ENCODE results near the gene NPFFR1. TPM values are rescaled to one million over a fixed set of nuclear protein-coding genes. Genes with fewer than 3 reads are reported as not detected.

The NPFFR1 gene
- total RNA-seq, 1 donor from 2014 or later, result not detected

DNA sequence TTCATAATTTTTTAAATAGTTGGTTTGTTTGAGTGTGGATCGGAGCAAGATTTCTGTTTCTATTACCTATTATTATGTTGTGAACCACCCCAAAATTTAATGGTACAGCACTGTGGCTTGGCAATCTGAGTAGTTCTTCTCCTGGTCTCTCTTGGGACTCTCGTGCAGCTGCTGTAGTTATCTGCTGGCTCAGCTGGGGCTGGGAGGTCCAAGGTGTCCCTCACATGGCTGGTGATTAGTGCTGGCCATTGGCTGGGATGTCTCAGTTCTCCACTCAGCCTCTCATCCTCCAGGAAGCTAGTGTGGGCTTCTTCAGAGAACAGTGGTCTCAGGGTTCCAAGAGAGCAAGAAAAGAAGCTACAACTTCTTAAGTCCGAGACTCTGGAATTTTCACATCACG, 15.4 kb downstream of the NPFFR1 start:
- CTCF ChIA-PET, result interaction anchor here (0.6 to 13.0 kb wide), 7 partner anchors 10 to 111 kb away, joined by 3 to 204 read pairs (median 3); no protein-coding TSS in a partner anchor
- DNase-seq (no peak), ATAC-seq (ENCODE audit: low read depth) (no peak)
- H3K4me1 Mint-ChIP-seq, result peaks cover 19% of the 10 kb centered on the region
- no peak overlapping the region for H3K27ac Mint-ChIP-seq
- intact Hi-C loops (cut with micrococcal nuclease), result no loop called here
- no peaks in the 10 kb centered on the region for H3K36me3 Mint-ChIP-seq (ENCODE audit: low read depth)
- H3K9me3 Mint-ChIP-seq, result no peaks in the 10 kb centered on the region
- H3K4me3 Mint-ChIP-seq, result no peak overlapping the region
- TF ChIP-seq, protein P1, sequence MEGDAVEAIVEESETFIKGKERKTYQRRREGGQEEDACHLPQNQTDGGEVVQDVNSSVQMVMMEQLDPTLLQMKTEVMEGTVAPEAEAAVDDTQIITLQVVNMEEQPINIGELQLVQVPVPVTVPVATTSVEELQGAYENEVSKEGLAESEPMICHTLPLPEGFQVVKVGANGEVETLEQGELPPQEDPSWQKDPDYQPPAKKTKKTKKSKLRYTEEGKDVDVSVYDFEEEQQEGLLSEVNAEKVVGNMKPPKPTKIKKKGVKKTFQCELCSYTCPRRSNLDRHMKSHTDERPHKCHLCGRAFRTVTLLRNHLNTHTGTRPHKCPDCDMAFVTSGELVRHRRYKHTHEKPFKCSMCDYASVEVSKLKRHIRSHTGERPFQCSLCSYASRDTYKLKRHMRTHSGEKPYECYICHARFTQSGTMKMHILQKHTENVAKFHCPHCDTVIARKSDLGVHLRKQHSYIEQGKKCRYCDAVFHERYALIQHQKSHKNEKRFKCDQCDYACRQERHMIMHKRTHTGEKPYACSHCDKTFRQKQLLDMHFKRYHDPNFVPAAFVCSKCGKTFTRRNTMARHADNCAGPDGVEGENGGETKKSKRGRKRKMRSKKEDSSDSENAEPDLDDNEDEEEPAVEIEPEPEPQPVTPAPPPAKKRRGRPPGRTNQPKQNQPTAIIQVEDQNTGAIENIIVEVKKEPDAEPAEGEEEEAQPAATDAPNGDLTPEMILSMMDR (IDR thresholded peaks at IDR 0.05), result no peak
- POLR2A ChIA-PET, result no interaction called here
- H3K27me3 Mint-ChIP-seq, result peaks cover 10% of the 10 kb centered on the region

DNA sequence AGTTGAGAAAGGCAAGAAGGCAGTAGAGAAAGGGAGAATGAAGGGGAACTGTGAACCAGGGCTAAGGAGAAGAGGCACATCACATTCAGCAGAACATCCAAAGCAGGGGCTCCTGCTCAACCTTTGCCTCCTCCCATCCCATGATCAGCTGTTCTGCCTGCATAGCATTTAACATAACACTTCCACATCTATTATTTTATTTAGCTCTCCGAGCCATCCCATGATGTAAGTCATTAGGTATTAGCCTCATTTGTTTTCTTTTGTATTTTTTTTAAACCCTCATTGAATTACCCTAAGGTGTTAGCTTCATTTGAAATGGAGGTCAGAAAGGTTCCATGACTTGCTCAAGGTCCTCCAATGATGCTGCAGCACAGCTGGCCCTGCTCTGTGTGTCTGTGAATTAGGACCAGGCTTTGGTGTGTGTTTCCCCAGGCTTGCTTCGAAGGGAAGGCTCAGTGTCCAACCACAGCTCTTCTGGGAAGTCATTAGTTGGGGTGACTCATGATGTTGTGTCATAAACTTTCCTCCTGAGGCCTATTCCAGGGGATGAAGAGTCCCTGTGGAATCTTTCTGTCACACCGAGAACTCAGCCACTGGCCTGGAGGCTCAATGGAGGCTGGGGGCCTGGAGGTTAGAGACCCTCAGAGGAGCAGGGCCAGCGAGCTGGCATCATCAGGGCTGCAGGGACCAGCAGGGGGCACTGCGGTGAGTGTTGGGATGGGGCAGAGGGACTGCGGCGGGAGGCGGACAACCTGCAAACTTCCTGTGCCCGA, 16.5 kb downstream of the NPFFR1 start:
- Mint-ChIP-seq H3K9me3 (peaks cover 2% of the 10 kb centered on the region), H3K36me3 (ENCODE audit: low read depth) (no peaks in the 10 kb centered on the region), H3K27me3 (peaks cover 13% of the 10 kb centered on the region), H3K4me1 (peaks cover 8% of the 10 kb centered on the region), H3K27ac (no peak overlapping the region), H3K4me3 (no peak overlapping the region)
- intact Hi-C loops (cut with micrococcal nuclease), result no loop called here
- no peak for DNase-seq
- TF ChIP-seq, protein P1 (IDR thresholded peaks at IDR 0.05), result no peak
- ChIA-PET CTCF (interaction anchor here (0.8 to 13.0 kb wide), 9 partner anchors 9 to 112 kb away, joined by 3 to 204 read pairs (median 3); no protein-coding TSS in a partner anchor), POLR2A (interaction anchor here (0.6 kb wide), 1 partner anchor 96 kb away, joined by 4 read pairs; no protein-coding TSS in a partner anchor)
- peak; percentile 31 for ATAC-seq (ENCODE audit: low read depth)

DNA sequence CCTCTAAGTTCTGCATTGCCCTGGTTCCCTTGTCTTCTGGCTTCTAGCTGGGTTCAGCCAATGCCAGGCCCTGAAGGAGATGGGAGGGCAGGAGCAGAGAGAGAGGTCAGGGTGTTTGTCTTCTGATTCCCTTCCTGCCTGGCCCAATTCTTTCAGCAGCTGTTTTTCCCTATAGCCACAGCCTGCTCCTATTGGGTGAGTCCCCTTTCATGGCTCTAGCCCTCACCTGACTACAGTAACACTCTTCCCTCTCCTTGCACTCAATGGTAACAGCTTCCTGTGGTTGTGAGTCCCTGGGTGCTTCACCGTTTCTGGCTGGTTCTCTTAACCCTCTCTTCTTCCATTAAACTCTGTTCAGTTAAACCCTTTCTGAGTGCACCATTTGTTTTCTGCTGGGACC, 17.1 kb downstream of the NPFFR1 start:
- peaks cover 2% of the 10 kb centered on the region for H3K9me3 Mint-ChIP-seq
- intact Hi-C loops (cut with micrococcal nuclease), result loop anchor here (1.0 kb wide), 1 partner anchor 45 kb away; no protein-coding TSS in a partner anchor
- TF ChIP-seq, protein P1 (IDR thresholded peaks at IDR 0.05), result no peak
- ChIA-PET POLR2A (no interaction called here), CTCF (interaction anchor here (1.1 to 13.0 kb wide), 6 partner anchors 10 to 97 kb away, joined by 3 to 204 read pairs (median 10); no protein-coding TSS in a partner anchor)
- peaks cover 18% of the 10 kb centered on the region for H3K27me3 Mint-ChIP-seq
- ATAC-seq (ENCODE audit: low read depth) (no peak), DNase-seq (no peak)
- H3K4me1 Mint-ChIP-seq, result peaks cover 3% of the 10 kb centered on the region
- H3K36me3 Mint-ChIP-seq (ENCODE audit: low read depth), result no peaks in the 10 kb centered on the region
- H3K27ac Mint-ChIP-seq, result no peak overlapping the region
- no peak overlapping the region for H3K4me3 Mint-ChIP-seq

DNA sequence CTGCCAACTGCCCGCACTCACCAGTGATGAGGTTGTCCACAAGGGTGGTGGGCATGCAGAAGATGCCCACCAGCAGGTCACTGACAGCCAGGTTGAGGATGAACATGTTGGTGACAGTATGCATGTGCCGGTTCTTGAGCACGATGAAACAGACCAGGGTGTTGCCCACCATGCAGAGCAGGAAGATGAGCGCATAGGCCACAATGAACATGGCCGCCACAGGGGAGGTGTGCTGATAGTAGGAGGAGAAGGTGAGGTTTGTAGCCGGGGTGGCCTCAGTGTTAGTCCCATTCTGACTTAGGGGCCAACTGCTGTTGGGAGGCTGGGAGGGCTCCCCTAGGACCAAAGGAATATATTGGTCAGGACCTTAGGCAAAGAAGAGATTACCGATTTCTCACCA, 17.7 kb downstream of the NPFFR1 start:
- Mint-ChIP-seq H3K27ac (no peak overlapping the region), H3K4me3 (no peak overlapping the region), H3K9me3 (peaks cover 4% of the 10 kb centered on the region), H3K36me3 (ENCODE audit: low read depth) (no peaks in the 10 kb centered on the region), H3K4me1 (no peaks in the 10 kb centered on the region), H3K27me3 (peaks cover 21% of the 10 kb centered on the region)
- intact Hi-C loops (cut with micrococcal nuclease), result loop anchor here (1.0 kb wide), 1 partner anchor 45 kb away; no protein-coding TSS in a partner anchor
- TF ChIP-seq, protein P1 (IDR thresholded peaks at IDR 0.05), result no peak
- ChIA-PET CTCF (interaction anchor here (1.3 to 13.0 kb wide), 7 partner anchors 10 to 195 kb away, joined by 3 to 204 read pairs (median 11); no protein-coding TSS in a partner anchor), POLR2A (interaction anchor here (1.2 to 1.3 kb wide), 2 partner anchors 97 to 98 kb away, joined by 3 to 4 read pairs; no protein-coding TSS in a partner anchor)
- no peak for ATAC-seq (ENCODE audit: low read depth)
- DNase-seq, result no peak
